WTC11 (cell line): ENCODE data around the gene MYO7B. TPM values are rescaled to one million over a fixed set of nuclear protein-coding genes. Genes with fewer than 3 reads are reported as not detected.

Experiments used
- ATAC-seq: fragments of 200-7000 bp; cut with Tn5 transposase; 2 replicates; pipeline ENCODE4 v1.10.0; 2021; ENCODE audit warnings: mild to moderate bottlenecking, moderate library complexity
- CTCF ChIA-PET: fragments of 300-600 bp; sonication (Branson Sonifier 250); formaldehyde crosslinking; loops from one replicate; lab custom pipeline; 2021; ENCODE audit warnings: antibody characterized with exemption; lab: Charles Lee
- POLR2A ChIA-PET: fragments of 350-600 bp; sonication (Branson Sonifier 250); formaldehyde crosslinking; loops from one replicate; lab custom pipeline; 2021; ENCODE audit warnings: antibody characterized with exemption; lab: Charles Lee
- DNase-seq: peaks from one replicate; pipeline ENCODE4 v3.0.0; 2021; ENCODE audit warnings: low spot score
- H3K27ac Mint-ChIP-seq: 2 replicates; pipeline ENCODE4 v1.8.0; 2021; ENCODE audit warnings: mixed read lengths
- H3K27me3 Mint-ChIP-seq: 2 replicates; pipeline ENCODE4 v1.8.0; 2021; ENCODE audit warnings: low read depth, mild to moderate bottlenecking, moderate library complexity, mixed read lengths
- H3K36me3 Mint-ChIP-seq: 2 replicates; pipeline ENCODE4 v1.8.0; 2021; ENCODE audit warnings: mixed read lengths
- H3K4me1 Mint-ChIP-seq: 2 replicates; pipeline ENCODE4 v1.8.0; 2022; ENCODE audit warnings: mixed read lengths
- H3K4me3 Mint-ChIP-seq: 2 replicates; pipeline ENCODE4 v1.8.0; 2021; ENCODE audit warnings: mild to moderate bottlenecking, moderate library complexity, mixed read lengths
- H3K9me3 Mint-ChIP-seq: 2 replicates; pipeline ENCODE4 v1.8.0; 2021; ENCODE audit warnings: mixed read lengths
- ATF3 ChIP-seq: sonication (generic); formaldehyde crosslinking; conservative IDR thresholded peaks from 2 replicates; pipeline ENCODE4 v1.8.1; 2022; ENCODE audit warnings: mild to moderate bottlenecking, missing genetic modification reagents
- CREM ChIP-seq: sonication (generic); formaldehyde crosslinking; IDR thresholded peaks from 2 replicates; pipeline ENCODE4 v1.8.1; 2022; ENCODE audit warnings: mild to moderate bottlenecking, missing genetic modification reagents, moderate library complexity
- ERG ChIP-seq: fragments of 250-450 bp; sonication (Bioruptor Pico); IDR thresholded peaks from 2 replicates; pipeline ENCODE4 v1.8.0; 2021; ENCODE audit warnings: mild to moderate bottlenecking
- ETV6 ChIP-seq: sonication (generic); formaldehyde crosslinking; IDR thresholded peaks from 2 replicates; pipeline ENCODE4 v1.8.1; 2022; ENCODE audit warnings: mild to moderate bottlenecking, missing genetic modification reagents
- FOXK1 ChIP-seq: sonication (generic); formaldehyde crosslinking; IDR thresholded peaks from 2 replicates; pipeline ENCODE4 v1.8.0; 2022; ENCODE audit warnings: mild to moderate bottlenecking, moderate library complexity, missing genetic modification reagents
- GABPB1 ChIP-seq: sonication (generic); formaldehyde crosslinking; IDR thresholded peaks from 2 replicates; pipeline ENCODE4 v1.8.1; 2023; ENCODE audit warnings: mild to moderate bottlenecking, missing genetic modification reagents
- GRHL2 ChIP-seq: fragments of 250-450 bp; sonication (Bioruptor Pico); IDR thresholded peaks from 2 replicates; pipeline ENCODE4 v1.8.0; 2022; ENCODE audit warnings: mild to moderate bottlenecking, moderate library complexity; ENCODE audit not compliant: insufficient replicate concordance, severe bottlenecking
- JUN ChIP-seq: sonication (generic); formaldehyde crosslinking; IDR thresholded peaks from 2 replicates; pipeline ENCODE4 v1.8.0; 2023; ENCODE audit warnings: mild to moderate bottlenecking, missing genetic modification reagents
- NFYB ChIP-seq: sonication (generic); formaldehyde crosslinking; conservative IDR thresholded peaks from 2 replicates; pipeline ENCODE4 v1.8.0; 2022; ENCODE audit warnings: low read depth, missing genetic modification reagents
- NR2C2 ChIP-seq: sonication (generic); formaldehyde crosslinking; IDR thresholded peaks from 2 replicates; pipeline ENCODE4 v1.8.0; 2022; ENCODE audit warnings: mild to moderate bottlenecking, missing genetic modification reagents
- NR3C1 ChIP-seq: sonication (generic); formaldehyde crosslinking; conservative IDR thresholded peaks from 2 replicates; pipeline ENCODE4 v1.8.1; 2023; ENCODE audit warnings: low read depth, mild to moderate bottlenecking, missing genetic modification reagents
- OVOL2 ChIP-seq: fragments of 250-450 bp; sonication (Bioruptor Pico); IDR thresholded peaks from 2 replicates; pipeline ENCODE4 v1.9.0; 2021; ENCODE audit warnings: mild to moderate bottlenecking, borderline replicate concordance
- SOX15 ChIP-seq: fragments of 250-450 bp; sonication (Bioruptor Pico); IDR thresholded peaks from 2 replicates; pipeline ENCODE4 v1.9.0; 2021; ENCODE audit warnings: mild to moderate bottlenecking
- TEAD4 ChIP-seq: sonication (generic); formaldehyde crosslinking; IDR thresholded peaks from 2 replicates; pipeline ENCODE4 v1.8.0; 2022; ENCODE audit warnings: mild to moderate bottlenecking, missing genetic modification reagents
- TP53 ChIP-seq: sonication (generic); formaldehyde crosslinking; IDR thresholded peaks from 2 replicates; pipeline ENCODE4 v1.8.1; 2023; ENCODE audit warnings: mild to moderate bottlenecking, missing genetic modification reagents
- USF1 ChIP-seq: sonication (generic); formaldehyde crosslinking; IDR thresholded peaks from 2 replicates; pipeline ENCODE4 v1.8.0; 2022; ENCODE audit warnings: mild to moderate bottlenecking, missing genetic modification reagents
- ZBTB43 ChIP-seq: sonication (generic); formaldehyde crosslinking; IDR thresholded peaks from 2 replicates; pipeline ENCODE4 v1.8.1; 2023; ENCODE audit warnings: mild to moderate bottlenecking, missing genetic modification reagents
- ZNF219 ChIP-seq: sonication (generic); formaldehyde crosslinking; IDR thresholded peaks from 2 replicates; pipeline ENCODE4 v1.8.0; 2023; ENCODE audit warnings: missing genetic modification reagents, mild to moderate bottlenecking, borderline replicate concordance
- ZNF263 ChIP-seq: sonication (generic); formaldehyde crosslinking; IDR thresholded peaks from 2 replicates; pipeline ENCODE4 v1.8.1; 2022; ENCODE audit warnings: low read depth, mild to moderate bottlenecking, moderate library complexity, missing genetic modification reagents
- ZNF425 ChIP-seq: fragments of 250-450 bp; sonication (Bioruptor Pico); conservative IDR thresholded peaks from 2 replicates; pipeline ENCODE4 v1.9.0; 2021; ENCODE audit warnings: mild to moderate bottlenecking
- total RNA-seq: library from RNA; stranded (reverse); gene quantifications from 3 replicates; pipeline ENCODE4 v1.2.3, GENCODE V29; 2021

MYO7B gene
- total RNA-seq, 1 experiment from 2014 or later = not detected

GRCh38 chr2:127658641-127659407 is 123.3 kb downstream of the MYO7B start:
- CTCF ChIA-PET = no interaction called here

GRCh38 chr2:127659408-127660290 is 124.2 kb downstream of the MYO7B start:
- CTCF ChIA-PET = interaction anchor here (1.4 kb wide), 1 partner anchor 9 kb away, joined by 7 read pairs; no protein-coding TSS in a partner anchor
- peaks cover 9% of the 10 kb centered on the region for H3K9me3 Mint-ChIP-seq
- H3K27me3 Mint-ChIP-seq = peaks cover 16% of the 10 kb centered on the region
- peaks cover 3% of the 10 kb centered on the region for H3K4me1 Mint-ChIP-seq
- no peak overlapping the region for H3K27ac Mint-ChIP-seq
- DNase-seq = no peak
- no peak overlapping the region for H3K4me3 Mint-ChIP-seq
- no peaks in the 10 kb centered on the region for H3K36me3 Mint-ChIP-seq
- no peak for ATAC-seq
- TF ChIP-seq ZNF263 = no peak
- TF ChIP-seq NFYB (CRISPR knock-in tag) = peak; percentile 43; the same call in 1 of the 2 replicates
- POLR2A ChIA-PET = no interaction called here

More at GRCh38 chr2:127658641-127659407, 123.3 kb downstream of the MYO7B start:
- Mint-ChIP-seq H3K27ac (no peak overlapping the region), H3K4me1 (peaks cover 3% of the 10 kb centered on the region), H3K9me3 (peaks cover 9% of the 10 kb centered on the region), H3K36me3 (no peaks in the 10 kb centered on the region), H3K27me3 (peaks cover 10% of the 10 kb centered on the region), H3K4me3 (no peak overlapping the region)
- no peak for ATAC-seq
- TF ChIP-seq TP53 (CRISPR knock-in tag) (no peak), GABPB1 (CRISPR knock-in tag) (peak; percentile 79)
- POLR2A ChIA-PET = no interaction called here
- DNase-seq = no peak

GRCh38 chr2:127660291-127660578 is 124.8 kb downstream of the MYO7B start:
- no peak for TF ChIP-seq ZNF425
- TF ChIP-seq USF1 (CRISPR knock-in tag) = no peak
- no peak for ATAC-seq
- CTCF ChIA-PET = interaction anchor here (1.1 to 1.4 kb wide), 2 partner anchors 10 to 69 kb away, joined by 3 to 7 read pairs; no protein-coding TSS in a partner anchor
- Mint-ChIP-seq H3K27me3 (peaks cover 22% of the 10 kb centered on the region), H3K9me3 (peaks cover 9% of the 10 kb centered on the region), H3K4me1 (peaks cover 3% of the 10 kb centered on the region), H3K27ac (no peak overlapping the region), H3K4me3 (no peak overlapping the region), H3K36me3 (no peaks in the 10 kb centered on the region)
- no peak for DNase-seq
- POLR2A ChIA-PET = no interaction called here

GRCh38 chr2:127661072-127661649 is 125.7 kb downstream of the MYO7B start:
- CTCF ChIA-PET = interaction anchor here (1.1 to 1.5 kb wide), 2 partner anchors 35 to 70 kb away, joined by 3 to 5 read pairs; no protein-coding TSS in a partner anchor
- POLR2A ChIA-PET = no interaction called here
- no peak for ATAC-seq
- DNase-seq = peak; percentile 6
- no peak overlapping the region for H3K4me3 Mint-ChIP-seq
- peaks cover 3% of the 10 kb centered on the region for H3K4me1 Mint-ChIP-seq
- H3K27me3 Mint-ChIP-seq = peaks cover 31% of the 10 kb centered on the region
- H3K36me3 Mint-ChIP-seq = no peaks in the 10 kb centered on the region
- peaks cover 9% of the 10 kb centered on the region for H3K9me3 Mint-ChIP-seq
- no peak overlapping the region for H3K27ac Mint-ChIP-seq
- TF ChIP-seq NR2C2 (no peak), ATF3 (CRISPR knock-in tag) (no peak), NR3C1 (CRISPR knock-in tag) (no peak), FOXK1 (no peak), GRHL2 (CRISPR knock-in tag) (no peak), ERG (CRISPR knock-in tag) (no peak), ZNF219 (CRISPR knock-in tag) (no peak), ETV6 (CRISPR knock-in tag) (no peak), ZNF263 (no peak), TEAD4 (CRISPR knock-in tag) (no peak), ZBTB43 (no peak), SOX15 (CRISPR knock-in tag) (no peak), OVOL2 (CRISPR knock-in tag) (no peak), JUN (CRISPR knock-in tag) (no peak), GABPB1 (CRISPR knock-in tag) (no peak), CREM (CRISPR knock-in tag) (no peak)
